Smooth muscle cell (in vitro differentiated cells): ENCODE data around the gene CD28. TPM values are rescaled to one million over a fixed set of nuclear protein-coding genes. Genes with fewer than 3 reads are reported as not detected.

Source experiments
- DNase-seq: peaks from one replicate; lab custom pipeline; 2025; ENCODE audit not compliant: unreplicated experiment; lab: John Stamatoyannopoulos, UW
- H2AFZ ChIP-seq: fragments of 200-600 bp; sonication (generic); 2 replicates; pipeline ENCODE4 v1.6.0; 2016; ENCODE audit warnings: antibody characterized with exemption, low read depth, mild to moderate bottlenecking
- H3F3A ChIP-seq: fragments of 200-600 bp; sonication (generic); 2 replicates; pipeline ENCODE4 v1.6.0; 2017; ENCODE audit warnings: antibody characterized with exemption, low read depth
- H3K27ac ChIP-seq: fragments of 200-600 bp; sonication (generic); 2 replicates; pipeline ENCODE4 v1.5.1; 2016; ENCODE audit warnings: low read depth, mild to moderate bottlenecking
- H3K27me3 ChIP-seq: fragments of 200-600 bp; sonication (generic); 2 replicates; pipeline ENCODE4 v1.6.1; 2016; ENCODE audit warnings: low read depth, mild to moderate bottlenecking
- H3K36me3 ChIP-seq: fragments of 200-600 bp; sonication (generic); 2 replicates; pipeline ENCODE4 v1.5.1; 2016; ENCODE audit warnings: low read depth
- H3K4me1 ChIP-seq: fragments of 200-600 bp; sonication (generic); 2 replicates; pipeline ENCODE4 v1.5.1; 2016; ENCODE audit warnings: low read depth
- H3K4me2 ChIP-seq: fragments of 200-600 bp; sonication (generic); 2 replicates; pipeline ENCODE4 v1.6.0; 2016; ENCODE audit warnings: mild to moderate bottlenecking
- H3K4me3 ChIP-seq: fragments of 200-600 bp; sonication (generic); 2 replicates; pipeline ENCODE4 v1.5.1; 2016; ENCODE audit warnings: mild to moderate bottlenecking
- H3K79me2 ChIP-seq: fragments of 200-600 bp; sonication (generic); 2 replicates; pipeline ENCODE4 v1.6.0; 2016; ENCODE audit warnings: low read depth, mild to moderate bottlenecking
- H3K9ac ChIP-seq: fragments of 200-600 bp; sonication (generic); 2 replicates; pipeline ENCODE4 v1.6.0; 2016; ENCODE audit warnings: low read depth
- H3K9me3 ChIP-seq: fragments of 200-600 bp; sonication (generic); replicated peaks from 2 replicates; pipeline ENCODE4 v1.5.1; 2016; ENCODE audit warnings: low read depth
- H4K20me1 ChIP-seq: fragments of 200-600 bp; sonication (generic); 2 replicates; pipeline ENCODE4 v1.6.0; 2016; ENCODE audit warnings: low read depth
- WGBS: methylation state at CpG from one replicate; pipeline ENCODE4 v1.1.7; 2016; ENCODE audit warnings: low lambda C conversion rate; 5-methylcytosine and 5-hydroxymethylcytosine counted together
- polyA plus RNA-seq: library from polyadenylated mRNA; unstranded; fragments of >200 nt; fragmentation: Nextera tagmentation; extraction: Ambion mirVana; gene quantifications from 2 replicates; pipeline ENCODE4 v1.2.1, GENCODE V29; 2016
- total RNA-seq: library from RNA; depleted of rRNA; stranded (reverse); fragments of >200 nt; gene quantifications from 2 replicates; pipeline ENCODE4 v1.2.3, GENCODE V29; 2014
- TF ChIP-seq, protein P1 (sequence below): fragments of 200-600 bp; sonication (generic); IDR thresholded peaks from 2 replicates; pipeline ENCODE4 v1.5.1; 2017; ENCODE audit warnings: borderline replicate concordance, mild to moderate bottlenecking, antibody characterized with exemption; ENCODE audit not compliant: insufficient read depth, poor library complexity, severe bottlenecking

CD28 gene
- total and polyA plus RNA-seq, 2 experiments from 2014 or later: not detected

- Histone ChIP-seq H3K9me3 (no peaks in the 10 kb centered on the region), H3F3A (no peaks in the 10 kb centered on the region), H2AFZ (no peak overlapping the region), H3K79me2 (no peaks in the 10 kb centered on the region), H3K9ac (no peak overlapping the region), H3K27ac (no peak overlapping the region), H3K4me1 (no peaks in the 10 kb centered on the region), H3K4me3 (no peak overlapping the region), H3K27me3 (no peaks in the 10 kb centered on the region), H3K36me3 (no peaks in the 10 kb centered on the region), H3K4me2 (no peak overlapping the region), H4K20me1 (no peaks in the 10 kb centered on the region)
- WGBS: 91% methylated on average over 1 of the region's 1 CpG
- TF ChIP-seq, protein P1, sequence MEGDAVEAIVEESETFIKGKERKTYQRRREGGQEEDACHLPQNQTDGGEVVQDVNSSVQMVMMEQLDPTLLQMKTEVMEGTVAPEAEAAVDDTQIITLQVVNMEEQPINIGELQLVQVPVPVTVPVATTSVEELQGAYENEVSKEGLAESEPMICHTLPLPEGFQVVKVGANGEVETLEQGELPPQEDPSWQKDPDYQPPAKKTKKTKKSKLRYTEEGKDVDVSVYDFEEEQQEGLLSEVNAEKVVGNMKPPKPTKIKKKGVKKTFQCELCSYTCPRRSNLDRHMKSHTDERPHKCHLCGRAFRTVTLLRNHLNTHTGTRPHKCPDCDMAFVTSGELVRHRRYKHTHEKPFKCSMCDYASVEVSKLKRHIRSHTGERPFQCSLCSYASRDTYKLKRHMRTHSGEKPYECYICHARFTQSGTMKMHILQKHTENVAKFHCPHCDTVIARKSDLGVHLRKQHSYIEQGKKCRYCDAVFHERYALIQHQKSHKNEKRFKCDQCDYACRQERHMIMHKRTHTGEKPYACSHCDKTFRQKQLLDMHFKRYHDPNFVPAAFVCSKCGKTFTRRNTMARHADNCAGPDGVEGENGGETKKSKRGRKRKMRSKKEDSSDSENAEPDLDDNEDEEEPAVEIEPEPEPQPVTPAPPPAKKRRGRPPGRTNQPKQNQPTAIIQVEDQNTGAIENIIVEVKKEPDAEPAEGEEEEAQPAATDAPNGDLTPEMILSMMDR: no peak
- DNase-seq: no peak
Measured at GRCh38 chr2:203741566-203741965, 35.1 kb downstream of the CD28 start.

GRCh38 chr2:203743441-203743981, 37.1 kb downstream of the CD28 start:
- Histone ChIP-seq H4K20me1 (no peaks in the 10 kb centered on the region), H3K4me1 (no peaks in the 10 kb centered on the region), H3K27ac (no peak overlapping the region), H3K9me3 (no peaks in the 10 kb centered on the region), H3K9ac (no peak overlapping the region), H3K4me3 (no peak overlapping the region), H3K27me3 (no peaks in the 10 kb centered on the region), H3F3A (no peaks in the 10 kb centered on the region), H3K4me2 (no peak overlapping the region), H3K79me2 (no peaks in the 10 kb centered on the region), H2AFZ (no peak overlapping the region), H3K36me3 (no peaks in the 10 kb centered on the region)
- WGBS: 90% methylated on average over 2 of the region's 2 CpGs
- TF ChIP-seq, protein P1: no peak
- no peak for DNase-seq

- Histone ChIP-seq H3K27ac (no peak overlapping the region), H3K4me1 (no peaks in the 10 kb centered on the region), H4K20me1 (no peaks in the 10 kb centered on the region), H3K79me2 (no peaks in the 10 kb centered on the region), H2AFZ (no peak overlapping the region), H3K4me2 (no peak overlapping the region), H3K9ac (no peak overlapping the region), H3K36me3 (no peaks in the 10 kb centered on the region), H3K9me3 (no peaks in the 10 kb centered on the region), H3F3A (no peaks in the 10 kb centered on the region), H3K4me3 (no peak overlapping the region), H3K27me3 (no peaks in the 10 kb centered on the region)
- TF ChIP-seq, protein P1: no peak
- DNase-seq: no peak
- 95% methylated on average over 4 of the region's 4 CpGs for WGBS
Measured at GRCh38 chr2:203744091-203744490, 37.7 kb downstream of the CD28 start.

- TF ChIP-seq, protein P1: no peak
- no peaks in the 10 kb centered on the region for H3K9me3 ChIP-seq
- no peak for DNase-seq
- no peaks in the 10 kb centered on the region for H3K4me1 ChIP-seq
- H2AFZ ChIP-seq: no peak overlapping the region
- 96% methylated on average over 1 of the region's 1 CpG for WGBS
- H3K4me3 ChIP-seq: no peak overlapping the region
- no peaks in the 10 kb centered on the region for H3K36me3 ChIP-seq
- H3F3A ChIP-seq: no peaks in the 10 kb centered on the region
- no peaks in the 10 kb centered on the region for H3K27me3 ChIP-seq
- no peaks in the 10 kb centered on the region for H3K79me2 ChIP-seq
- no peak overlapping the region for H3K9ac ChIP-seq
- H3K27ac ChIP-seq: no peak overlapping the region
- no peaks in the 10 kb centered on the region for H4K20me1 ChIP-seq
- no peak overlapping the region for H3K4me2 ChIP-seq
Measured at GRCh38 chr2:203745267-203745666, 38.8 kb downstream of the CD28 start.
